Skin epidermis (tissue), 12 donors: ENCODE data around the gene MALL.
"Not testable (repeated sequence)": the region's sequence is repeated elsewhere in the genome, so short reads cannot be mapped to it uniquely, and the experiment has no call there.

Experiments
- H3K27ac ChIP-seq, 21 experiments: fragments of 200-600 bp; sonication (generic) in 11 of 21; one replicate each; pipeline ENCODE4 v1.5.0; 2020; ENCODE audit warnings: mild to moderate bottlenecking in 3 of 21, inconsistent platforms in 2 of 21, moderate library complexity in 2 of 21
- H3K4me3 ChIP-seq, 7 experiments: fragments of 200-600 bp; sonication (generic) in 2 of 7; one replicate each; pipeline ENCODE4 v1.5.0; 2020; ENCODE audit warnings: inconsistent platforms in 2 of 7, mild to moderate bottlenecking in 2 of 7, moderate library complexity in 1 of 7

The MALL gene

DNA sequence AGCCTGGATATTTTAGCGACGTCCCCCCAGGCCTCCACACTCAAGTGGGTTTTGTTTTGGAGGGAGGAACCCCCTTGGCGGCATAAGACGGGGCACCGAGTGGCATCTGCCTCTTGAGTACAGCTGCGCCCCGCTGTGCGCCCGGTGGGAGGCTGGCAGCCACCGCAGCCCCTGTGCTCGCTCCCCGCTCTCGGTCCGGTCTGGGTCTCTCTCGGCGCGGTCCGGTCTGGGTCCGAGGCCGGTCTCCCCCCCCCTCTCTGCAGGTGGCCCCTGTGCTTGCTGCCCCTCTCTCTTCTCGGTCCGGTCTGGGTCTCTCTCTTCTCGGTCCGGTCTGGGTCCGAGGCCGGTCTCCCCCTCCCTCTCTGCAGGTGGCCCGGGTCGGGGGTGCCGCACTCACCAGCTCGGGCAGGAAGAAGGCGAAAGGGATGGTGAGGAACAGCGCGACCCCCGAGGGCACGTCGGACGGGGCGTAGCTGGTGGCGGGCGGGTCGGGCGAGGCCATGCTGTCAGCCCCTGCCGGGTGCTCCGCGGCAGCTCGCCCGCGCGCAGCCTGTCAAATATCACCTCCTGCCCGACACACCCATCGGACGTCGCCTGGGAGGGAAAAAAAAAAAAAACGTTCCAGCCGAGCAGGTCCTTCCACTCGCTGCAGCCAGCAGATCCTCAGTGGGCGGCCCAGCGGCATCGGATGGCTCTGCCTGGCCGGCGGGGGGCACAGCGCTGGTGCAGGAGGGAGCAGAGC lies at the start of gene MALL:
Gene MALL, minus strand, starts transcription at position 532 of the 742 bp plus-strand sequence. Its CDS starts 30 bp downstream, at position 502.
- Histone ChIP-seq H3K27ac (peak within 1 kb of the TSS; percentile 1 to 89 (median 74)), H3K4me3 (peak within 1 kb of the TSS; percentile 27 to 50 (median 37))

DNA sequence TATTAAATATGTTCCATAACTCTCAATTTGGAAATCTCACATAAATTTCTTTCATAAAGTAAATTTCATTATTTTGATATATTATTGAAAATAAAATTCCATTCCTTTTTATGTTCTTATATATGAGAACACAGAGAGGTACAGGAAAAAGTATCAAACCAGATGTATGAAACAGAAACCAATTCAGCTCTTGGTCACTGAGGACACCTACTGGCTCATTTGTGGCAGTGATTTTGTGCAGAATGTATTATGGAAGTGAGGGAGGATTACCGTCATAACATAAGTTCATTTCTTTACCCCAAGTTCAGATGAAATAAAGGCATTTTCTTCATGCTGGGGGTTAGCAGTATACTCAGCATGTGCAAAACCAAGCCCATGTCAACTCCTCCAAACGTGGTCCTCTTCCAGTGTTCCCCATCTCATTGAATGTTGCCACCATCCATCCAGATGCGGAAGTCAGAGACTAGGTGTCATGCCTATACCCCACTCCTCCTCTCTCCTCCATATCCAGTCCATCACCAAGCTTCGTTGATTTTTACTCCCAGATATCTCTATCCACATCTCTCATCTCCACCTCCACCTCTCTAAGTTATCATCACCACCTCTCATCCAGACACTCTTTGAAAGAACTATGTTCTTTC lies 41.7 kb upstream of the MALL start:
- no peak overlapping the region for H3K4me3 ChIP-seq
- H3K27ac ChIP-seq: peak overlapping the region in 3 of 21 experiments; percentile 11 to 67 (median 34)

DNA sequence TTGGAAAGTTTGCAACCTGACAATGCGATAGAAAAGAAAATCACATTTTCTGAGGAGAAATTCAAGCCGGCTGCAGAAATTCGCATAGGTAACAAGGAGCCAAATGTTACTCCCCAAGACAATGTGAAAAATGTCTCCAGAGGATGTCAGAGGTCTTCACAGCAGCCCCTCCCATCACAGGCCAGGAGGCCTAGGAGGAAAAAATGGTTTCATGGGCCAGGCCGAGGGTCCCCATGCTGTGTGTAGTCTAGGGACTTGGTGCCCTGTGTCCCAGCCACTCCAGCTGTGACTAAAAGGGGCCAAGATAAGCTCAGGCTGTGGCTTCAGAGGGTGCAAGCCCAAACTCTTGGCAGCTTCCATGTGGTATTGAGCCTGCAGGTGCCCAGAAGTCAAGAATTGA lies 39.2 kb upstream of the MALL start:
- H3K4me3 ChIP-seq, H3K27ac ChIP-seq: not testable (repeated sequence)

DNA sequence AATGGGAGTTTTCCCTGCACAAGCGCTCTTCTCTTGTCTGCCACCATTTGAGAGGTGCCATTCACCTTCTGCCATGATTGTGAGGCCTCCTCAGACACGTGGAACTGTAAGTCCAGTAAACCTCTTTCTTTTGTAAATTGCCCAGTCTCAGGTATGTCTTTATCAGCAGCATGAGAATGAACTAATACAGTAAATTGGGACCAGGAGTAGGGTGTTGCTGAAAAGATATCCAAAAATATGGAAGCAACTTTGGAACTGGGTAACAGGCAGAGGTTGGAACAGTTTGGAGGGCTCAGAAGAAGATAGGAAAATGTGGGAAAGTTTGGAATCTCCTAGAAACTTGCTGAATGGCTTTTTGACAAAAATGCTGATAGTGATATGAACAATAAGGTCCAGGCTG lies 38.6 kb upstream of the MALL start:
- H3K27ac ChIP-seq, H3K4me3 ChIP-seq: not testable (repeated sequence)

DNA sequence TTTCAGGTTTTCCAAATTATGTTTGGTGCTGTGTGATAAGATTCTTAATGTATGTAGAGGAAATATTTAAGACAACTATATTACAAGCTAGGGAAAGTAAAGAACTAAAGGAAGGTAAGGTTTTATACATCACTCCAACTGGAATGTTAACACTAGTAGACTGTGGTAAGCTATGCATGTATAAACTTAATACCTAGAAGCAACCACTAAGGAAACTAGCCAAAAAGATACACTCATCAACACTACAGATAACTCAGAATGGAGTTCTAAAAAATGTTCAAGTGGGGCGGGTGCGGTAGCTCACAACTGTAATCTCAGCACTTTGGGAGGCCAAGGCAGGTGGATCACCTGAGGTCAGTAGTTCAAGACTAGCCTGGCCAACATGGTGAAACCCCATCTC lies 37.8 kb upstream of the MALL start:
- H3K4me3 ChIP-seq: no peak overlapping the region
- H3K27ac ChIP-seq: no peak overlapping the region

DNA sequence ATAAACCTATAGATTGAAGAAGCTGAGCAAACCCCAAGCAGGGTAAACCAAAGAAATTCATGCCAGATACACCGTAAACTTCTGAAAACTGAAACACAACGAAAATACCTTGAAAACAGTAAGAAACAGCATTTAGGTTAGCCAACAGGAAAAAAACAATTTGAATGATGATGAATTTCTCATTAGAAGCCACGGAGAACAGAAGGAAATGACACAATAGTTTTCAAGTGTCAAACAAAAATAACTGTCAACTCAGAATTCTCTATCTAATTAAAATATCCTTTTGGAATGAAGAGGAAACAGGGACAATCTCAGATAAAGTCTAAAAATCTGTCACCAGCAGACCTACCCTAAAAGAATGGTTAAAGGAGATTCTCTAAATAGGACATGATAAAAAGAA lies 37.3 kb upstream of the MALL start:
- no peak overlapping the region for H3K27ac ChIP-seq
- no peak overlapping the region for H3K4me3 ChIP-seq

DNA sequence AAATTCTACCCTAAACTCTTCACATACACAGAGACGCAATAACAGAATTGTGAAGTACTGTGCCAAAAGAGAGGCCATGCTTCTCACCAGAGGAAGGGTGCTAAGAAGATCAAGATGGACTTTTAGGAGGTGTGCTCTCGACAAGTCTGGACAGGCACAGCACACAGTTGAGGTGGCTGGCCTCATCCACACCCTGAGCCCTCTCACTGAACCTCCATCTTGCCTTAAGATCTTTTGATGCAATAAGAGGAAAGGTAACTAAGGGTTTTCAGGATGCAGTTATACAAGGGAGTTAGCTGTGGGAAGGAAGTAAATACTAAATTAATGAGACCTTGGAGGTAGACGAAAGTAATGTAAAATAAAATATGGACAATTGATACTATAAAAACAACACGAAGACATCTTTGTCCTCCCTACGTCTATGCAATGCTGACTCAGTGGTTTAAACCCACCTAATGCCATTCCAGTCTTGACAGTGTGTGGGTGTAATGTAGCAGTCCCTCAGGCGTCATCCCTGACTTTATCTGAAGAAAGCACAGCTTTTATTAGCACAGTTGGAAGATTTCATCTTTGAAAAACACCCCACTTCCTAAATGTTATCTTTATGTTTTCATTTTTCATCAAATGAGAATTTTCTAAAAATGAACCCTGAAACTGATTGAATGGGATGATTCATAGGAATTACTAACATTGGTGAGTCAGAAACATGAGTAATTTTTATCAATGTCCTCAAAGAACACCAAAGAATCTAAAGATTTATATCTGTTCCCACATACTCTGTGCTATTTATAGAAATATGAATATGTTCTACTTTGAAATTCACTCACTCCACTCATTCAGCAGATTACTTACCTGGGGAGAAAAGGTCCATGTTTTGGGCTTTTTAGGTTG lies 34.0 kb upstream of the MALL start:
- Histone ChIP-seq H3K27ac (peak overlapping the region in 4 of 21 experiments; percentile 1 to 50 (median 26)), H3K4me3 (no peak overlapping the region)

DNA sequence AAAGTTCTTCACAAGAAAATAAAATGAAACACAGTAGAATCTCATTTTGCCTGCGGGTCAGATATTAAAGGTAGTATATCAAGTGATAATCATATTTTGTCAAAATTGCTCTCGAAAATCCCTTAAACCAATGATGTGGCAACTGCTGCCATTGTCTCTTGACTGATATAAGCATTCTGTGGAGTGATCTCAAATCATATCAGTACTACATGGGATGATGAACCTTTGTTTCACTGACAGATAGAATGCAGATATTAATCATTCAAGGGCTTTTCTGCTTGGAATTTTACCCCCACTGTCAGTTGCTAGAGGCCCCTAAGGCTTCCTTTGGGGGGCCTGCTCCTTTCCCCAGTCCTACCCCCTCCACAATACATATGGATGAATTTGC lies 31.3 kb upstream of the MALL start:
- no peak overlapping the region for H3K27ac ChIP-seq
- H3K4me3 ChIP-seq: no peak overlapping the region

DNA sequence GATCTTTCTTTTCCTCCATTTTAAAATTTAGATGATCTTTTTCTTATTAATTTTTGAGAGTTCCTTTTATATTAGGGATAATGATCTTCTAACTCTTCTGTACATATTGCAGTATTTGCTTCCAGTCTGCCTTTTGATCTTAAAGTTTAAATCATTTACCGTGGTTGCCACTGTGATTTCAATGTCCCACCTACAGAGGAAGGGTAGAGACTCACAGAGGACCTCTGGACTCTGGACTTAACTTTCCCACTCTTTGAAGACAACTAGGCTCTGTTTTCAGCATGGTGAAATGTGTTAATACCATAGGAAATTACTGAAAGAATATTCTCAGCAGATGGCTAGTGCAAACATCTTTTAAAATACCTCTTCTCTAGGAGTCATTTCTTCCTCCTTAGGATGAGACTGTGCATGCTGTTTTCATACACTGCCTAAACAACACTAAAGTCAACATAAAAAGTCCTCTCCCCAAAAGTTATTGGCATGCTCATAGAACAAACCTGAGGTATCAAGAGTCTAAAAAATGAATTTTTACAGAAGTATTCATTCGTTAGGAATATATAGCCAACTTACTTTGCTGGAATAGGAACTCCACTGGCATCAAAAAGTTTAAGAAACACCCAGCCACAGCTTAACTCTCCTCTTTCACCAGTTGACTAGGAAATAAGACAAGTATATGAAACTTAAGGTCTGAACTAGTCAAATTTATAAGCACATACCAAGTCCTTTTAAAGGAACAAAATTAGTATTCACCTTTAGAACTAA lies 30.7 kb upstream of the MALL start:
- Histone ChIP-seq H3K27ac (no peak overlapping the region), H3K4me3 (no peak overlapping the region)

DNA sequence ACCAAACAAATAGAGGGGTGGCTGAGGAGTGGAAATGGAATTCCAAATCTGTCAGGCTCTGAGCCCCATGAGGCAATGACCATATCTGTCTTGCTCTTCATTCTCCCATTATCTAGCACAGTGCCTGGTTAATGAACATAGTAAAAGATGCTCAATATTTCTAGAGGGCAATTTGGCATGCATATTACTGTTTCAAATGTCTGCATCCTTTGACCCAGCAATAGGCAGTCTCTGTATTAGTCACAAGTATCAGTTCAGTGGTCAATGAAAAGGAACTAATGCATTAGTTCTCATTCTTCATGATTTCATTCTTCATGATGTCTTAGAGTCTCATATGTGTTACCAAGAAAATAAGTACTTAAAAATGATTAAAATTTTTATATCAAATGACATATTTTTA lies 28.4 kb upstream of the MALL start:
- Histone ChIP-seq H3K27ac (no peak overlapping the region), H3K4me3 (no peak overlapping the region)

DNA sequence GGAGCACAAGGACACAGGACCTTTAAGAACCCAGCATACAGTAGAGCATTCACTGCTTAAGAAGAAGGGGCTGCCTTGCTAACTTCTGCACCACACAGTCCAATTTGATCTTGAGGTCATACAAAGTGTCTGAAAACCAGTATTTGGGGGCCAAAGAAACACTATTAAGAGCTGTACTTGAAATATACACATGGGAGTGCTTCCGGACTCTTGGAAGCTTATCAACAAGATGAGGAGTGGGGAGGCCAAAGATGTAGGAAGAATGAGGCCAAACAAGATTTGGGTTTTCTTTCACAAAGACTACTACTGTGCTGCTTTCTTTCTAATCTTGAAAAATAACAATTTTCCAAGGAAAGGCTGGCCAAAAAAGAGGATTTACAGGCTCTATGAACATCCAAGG lies 24.8 kb upstream of the MALL start:
- Histone ChIP-seq H3K4me3 (no peak overlapping the region), H3K27ac (no peak overlapping the region)

DNA sequence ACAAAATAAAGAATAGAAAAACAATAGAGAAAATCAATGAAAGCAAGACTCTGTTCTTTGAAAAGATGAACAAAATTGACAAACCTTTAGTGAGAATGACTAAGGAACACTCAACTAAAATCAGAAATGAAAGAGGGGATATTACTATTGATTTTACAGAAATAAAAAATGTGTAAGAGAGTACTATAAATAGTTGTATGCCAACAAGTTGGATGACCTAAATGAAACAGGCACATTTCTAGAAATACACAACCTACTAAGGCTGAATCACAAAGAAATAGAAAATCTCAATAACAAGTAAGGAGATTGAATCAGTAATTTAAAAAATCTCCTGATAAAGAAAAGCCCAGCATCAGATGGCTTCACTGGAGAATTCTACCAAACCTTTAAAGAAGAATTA lies 18.4 kb upstream of the MALL start:
- no peak overlapping the region for H3K4me3 ChIP-seq
- no peak overlapping the region for H3K27ac ChIP-seq

DNA sequence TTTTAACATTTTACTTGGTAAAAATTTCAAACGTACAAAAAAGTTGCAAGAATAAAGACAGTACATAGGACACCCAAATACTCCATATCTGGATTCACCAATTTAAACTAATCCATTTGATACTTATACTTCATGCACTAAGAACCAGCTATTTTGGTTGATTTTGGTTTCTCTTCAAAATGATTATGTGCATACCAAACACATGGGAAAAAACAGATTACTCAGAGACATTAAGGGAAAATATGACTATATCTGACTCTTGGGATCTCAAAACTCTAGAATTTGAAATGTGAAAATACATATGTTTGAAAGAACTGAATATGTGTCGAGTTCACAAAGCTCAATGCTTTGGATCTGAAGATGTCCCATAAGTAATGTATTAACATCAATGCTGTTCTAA lies 15.5 kb upstream of the MALL start:
- Histone ChIP-seq H3K4me3 (no peak overlapping the region), H3K27ac (no peak overlapping the region)

DNA sequence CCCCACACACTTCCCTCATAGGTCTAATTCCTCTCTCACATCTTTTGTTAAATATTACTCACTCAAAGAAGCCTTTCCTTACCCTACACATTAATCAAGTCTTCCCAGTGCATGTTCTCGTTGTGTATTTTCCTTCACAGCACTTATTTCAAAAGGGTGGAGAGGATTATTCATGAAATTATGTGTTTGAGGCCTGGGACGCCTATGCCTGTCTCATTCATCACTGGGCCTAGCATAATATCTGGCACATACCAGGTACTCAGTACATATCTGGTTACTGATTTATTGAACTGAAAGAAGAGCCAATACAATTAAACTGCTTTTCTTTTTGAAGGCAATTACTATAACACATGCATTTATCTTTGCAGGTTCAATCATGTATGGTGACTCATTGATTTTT lies 15.1 kb upstream of the MALL start:
- H3K4me3 ChIP-seq: no peak overlapping the region
- no peak overlapping the region for H3K27ac ChIP-seq

DNA sequence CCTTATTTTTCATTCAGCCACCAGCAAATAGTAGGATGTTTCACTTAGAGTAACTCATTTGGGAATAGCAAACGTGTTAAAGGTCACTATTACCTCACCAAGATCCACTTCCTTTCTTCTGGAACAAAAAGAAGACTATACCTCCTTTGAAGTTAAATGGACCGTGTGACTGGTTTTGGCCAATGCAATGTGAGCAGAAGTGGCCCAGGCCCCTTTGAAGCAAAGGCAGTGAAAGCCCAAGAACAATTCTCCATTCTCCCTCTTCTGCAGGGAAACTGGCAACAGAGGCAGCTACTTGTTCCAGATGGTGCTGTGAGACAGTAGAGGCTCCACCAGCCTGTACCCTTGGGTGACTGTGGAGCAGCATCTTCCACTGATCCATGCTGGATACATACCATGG lies 11.3 kb upstream of the MALL start:
- Histone ChIP-seq H3K27ac (no peak overlapping the region), H3K4me3 (no peak overlapping the region)

DNA sequence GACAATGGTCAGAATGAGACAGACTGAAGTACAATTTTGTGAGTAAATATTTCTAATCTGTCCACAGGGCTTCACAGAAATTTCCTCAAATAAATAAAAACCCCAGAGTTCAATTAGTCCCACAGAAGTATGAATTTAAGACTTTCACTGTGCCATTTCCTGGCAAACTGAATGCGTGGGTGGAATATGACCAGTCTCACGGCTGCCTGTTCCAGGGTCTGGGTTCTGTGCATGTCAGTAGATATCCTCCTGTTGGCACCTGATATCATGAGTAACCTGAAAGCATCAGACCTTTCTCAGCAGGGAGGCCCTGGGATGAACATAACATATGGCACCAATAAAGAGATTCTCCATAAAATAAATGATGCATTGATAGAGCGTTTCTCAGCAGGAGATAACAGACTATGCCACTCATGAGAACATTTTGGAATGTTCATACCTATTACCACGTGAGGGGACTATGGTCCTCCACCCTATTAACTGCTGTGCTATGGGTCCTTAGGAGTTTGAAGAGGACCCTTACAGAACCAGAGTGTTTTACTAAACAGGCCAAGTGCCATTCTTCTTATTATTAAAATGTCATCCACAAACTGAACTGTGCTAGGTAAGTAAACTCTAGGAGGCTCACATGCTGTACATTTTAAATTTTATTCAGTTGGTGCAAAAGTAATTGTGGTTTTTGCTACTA lies 10.6 kb upstream of the MALL start:
- H3K4me3 ChIP-seq: no peak overlapping the region
- H3K27ac ChIP-seq: peak overlapping the region in 1 of 21 experiments; percentile 0

DNA sequence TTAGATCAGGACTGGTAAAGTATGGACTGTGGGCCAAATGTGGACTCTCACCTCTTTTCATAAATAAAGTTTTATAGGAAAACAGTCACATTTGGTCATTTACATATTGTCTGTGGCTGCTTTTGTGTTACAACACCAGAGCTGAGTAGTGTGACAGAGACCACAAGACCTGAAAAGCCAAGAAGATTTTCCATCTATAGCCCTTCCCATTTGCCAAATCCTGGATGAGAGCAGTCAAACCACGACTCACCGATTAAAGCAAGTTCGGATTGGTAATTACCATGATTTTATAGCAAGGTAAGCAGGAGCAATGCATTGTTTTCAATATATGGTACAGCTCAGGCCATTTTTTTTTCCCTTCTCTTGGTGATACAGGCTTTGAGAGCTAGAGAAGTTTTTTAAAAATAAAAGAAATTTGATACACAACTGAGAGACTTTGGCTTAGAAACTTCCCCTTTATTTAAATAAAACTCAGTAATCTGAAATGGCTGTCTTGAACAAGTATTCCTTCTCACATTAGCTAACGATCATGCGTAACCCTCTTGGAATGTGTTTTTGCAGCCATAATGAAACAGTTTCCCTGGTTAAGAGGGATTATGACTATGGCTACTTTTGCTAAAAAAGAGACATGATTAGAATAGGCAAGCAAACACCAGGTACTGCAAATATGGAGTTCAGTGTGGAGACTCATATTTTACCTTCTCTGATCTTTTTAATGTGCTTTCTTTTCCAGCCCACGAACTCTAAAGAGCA lies 9.5 kb upstream of the MALL start:
- peak overlapping the region in 5 of 21 experiments; percentile 10 to 54 (median 38) for H3K27ac ChIP-seq
- H3K4me3 ChIP-seq: no peak overlapping the region

DNA sequence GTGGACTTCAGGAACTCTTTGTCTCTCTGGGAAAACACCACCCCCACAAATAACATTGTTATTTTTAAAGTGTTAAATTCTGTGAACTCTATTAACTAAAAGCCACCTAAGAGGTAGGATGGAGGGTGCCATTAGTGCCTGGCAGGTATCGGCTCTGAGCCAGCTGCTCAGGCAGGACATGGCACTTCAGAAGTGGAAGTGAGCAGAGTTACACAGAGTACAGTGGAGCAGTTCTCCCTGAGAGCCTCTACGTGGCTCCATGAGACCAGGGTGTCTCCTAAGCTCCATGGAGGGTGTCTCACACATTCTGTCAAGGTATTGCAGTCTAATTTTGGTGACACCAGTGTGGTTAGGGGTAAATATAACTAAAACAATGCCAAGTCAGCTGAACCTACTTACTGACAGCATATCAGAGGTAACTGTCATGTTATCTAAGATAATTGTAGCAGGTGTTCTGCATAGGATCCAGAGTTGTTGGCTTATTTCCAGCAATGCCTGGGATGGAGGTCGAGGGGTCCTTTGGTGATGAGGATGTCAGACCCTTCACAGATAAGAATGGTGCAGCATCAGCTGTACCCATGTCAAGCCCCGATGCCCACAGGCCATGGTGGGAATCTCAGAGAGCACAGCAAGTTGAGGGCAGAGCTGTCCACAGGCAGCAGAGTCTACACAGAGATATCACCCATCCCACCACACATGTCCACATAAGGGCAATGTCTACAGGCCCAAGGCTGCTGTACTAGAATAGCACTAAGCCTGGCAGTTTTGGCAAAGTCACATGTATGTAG lies 8.6 kb upstream of the MALL start:
- H3K4me3 ChIP-seq: no peak overlapping the region
- peak overlapping the region in 2 of 21 experiments; percentile 16 to 48 for H3K27ac ChIP-seq
